ENCODE results near the gene RYR2. TPM values are rescaled to one million over a fixed set of nuclear protein-coding genes. Genes with fewer than 3 reads are reported as not detected.

The RYR2 gene
- polyA plus RNA-seq, 1 donor = 3.1 TPM

DNA sequence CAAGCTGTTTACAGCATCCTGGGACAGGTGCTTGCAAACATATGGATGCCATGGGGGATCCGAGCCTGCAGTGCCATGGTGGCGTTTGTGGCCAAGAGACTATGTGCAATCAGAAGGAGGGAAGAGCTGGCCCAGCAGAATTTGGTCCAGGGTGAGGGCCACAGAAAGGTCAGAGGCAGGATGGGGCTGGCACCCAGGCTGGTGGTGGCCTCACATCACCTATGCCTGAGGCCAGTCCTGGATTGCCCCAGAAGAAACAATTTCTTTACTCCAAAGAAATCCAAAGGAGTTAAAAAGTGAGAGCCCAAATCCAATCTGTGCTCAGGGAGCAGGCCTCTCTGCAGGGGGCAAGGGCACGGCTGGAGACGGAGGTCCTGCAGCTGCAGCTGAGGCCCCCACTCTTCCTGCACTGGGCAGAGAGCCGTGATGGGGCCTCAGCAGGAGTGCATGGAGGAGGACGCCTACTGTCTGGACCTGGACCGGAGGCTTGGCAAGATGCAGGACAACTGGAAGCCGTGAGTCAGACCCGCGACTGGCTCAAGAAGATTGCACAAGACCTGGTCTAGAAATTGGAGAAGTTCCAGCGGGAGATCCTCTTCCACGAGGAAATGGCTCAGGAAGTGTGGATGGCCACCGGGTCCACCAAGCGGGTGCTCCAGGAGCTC is 163.5 kb downstream of the RYR2 start:
- DNase-seq = no peak

DNA sequence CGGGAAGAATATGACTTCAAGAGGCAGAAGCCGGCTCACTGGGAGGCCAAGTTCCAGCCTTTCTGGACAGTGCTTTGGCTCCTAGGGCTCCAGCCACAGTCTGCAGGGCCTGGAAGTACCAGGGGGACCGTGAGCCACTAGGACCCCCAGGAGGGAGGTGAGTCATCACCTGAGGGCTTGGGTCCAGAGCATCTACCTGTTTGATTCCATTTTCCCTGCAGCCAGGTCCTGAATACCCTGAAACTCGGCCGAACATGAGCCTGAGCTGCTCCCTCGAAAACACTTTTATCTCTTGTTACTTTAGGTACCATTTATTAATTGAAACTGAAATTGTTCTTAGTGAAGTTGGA is 164.1 kb downstream of the RYR2 start:
- no peak for DNase-seq

- no peak for DNase-seq
These were observed 169.0 kb downstream of the RYR2 start for GRCh38 chr1:237211031-237211430.

DNA sequence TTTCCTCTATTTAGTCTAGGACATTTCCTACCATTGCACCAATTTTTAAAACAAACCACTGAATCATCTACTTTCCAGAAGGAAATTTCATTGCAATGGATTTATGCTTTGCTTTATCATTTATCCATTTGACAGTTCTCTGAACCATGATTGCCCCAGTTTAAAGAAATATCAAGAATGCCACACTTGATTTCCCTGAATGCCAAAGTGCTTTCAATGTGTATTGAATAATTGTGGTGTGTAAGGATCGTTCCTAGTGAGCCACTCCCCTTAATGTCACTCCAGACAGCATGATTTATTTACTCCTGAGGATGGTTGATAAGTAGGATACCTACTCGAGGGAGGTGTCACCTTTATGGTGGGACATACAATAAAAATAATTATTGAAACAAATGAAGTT is 169.6 kb downstream of the RYR2 start:
- no peak for DNase-seq

DNA sequence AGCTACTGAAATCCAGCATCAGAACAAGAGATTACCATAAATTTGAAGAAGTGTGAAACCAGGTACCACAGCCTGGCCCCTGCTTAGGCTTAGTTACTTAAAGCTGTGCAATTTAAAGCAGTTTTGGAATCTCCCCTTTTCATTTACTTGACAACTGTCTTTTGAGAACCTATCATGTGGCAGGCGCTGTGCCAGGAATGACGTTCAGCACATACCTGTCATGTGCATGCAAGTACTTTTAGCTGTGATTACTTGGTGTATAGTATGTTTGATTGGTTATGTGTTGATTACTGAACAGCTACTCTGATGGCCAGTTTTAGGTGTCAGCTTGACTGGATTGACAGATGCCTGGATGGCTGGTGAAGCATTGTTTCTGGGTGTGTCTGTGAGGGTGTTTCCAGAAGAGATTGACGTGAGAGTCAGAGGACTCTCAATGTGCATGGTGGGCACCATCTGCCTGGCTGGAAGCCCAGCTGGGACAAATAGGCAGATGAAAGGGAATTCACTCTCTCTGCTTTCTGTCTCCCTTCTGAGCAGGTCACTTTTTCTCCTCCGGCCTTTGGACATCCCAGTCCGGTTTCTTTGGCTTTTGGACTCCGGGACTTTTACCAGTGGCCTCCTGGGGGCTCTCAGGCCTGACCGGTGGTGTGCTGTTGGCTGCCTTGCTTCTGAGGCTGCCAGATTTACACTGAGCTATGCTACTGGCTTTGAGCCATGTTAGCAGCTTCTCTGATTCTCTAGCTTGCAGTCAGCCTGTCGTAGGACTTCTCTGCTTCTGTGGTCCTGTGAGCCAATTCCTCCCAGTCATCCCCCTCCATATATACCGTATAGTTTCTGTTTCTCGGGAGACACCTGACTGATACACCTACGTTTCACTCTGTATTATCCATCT is 178.0 kb downstream of the RYR2 start:
- peak; percentile 40 for DNase-seq

GRCh38 chr1:237223419-237223818 is 181.4 kb downstream of the RYR2 start:
- no peak for DNase-seq

GRCh38 chr1:237226177-237226944 is 184.4 kb downstream of the RYR2 start:
- no peak for DNase-seq

DNA sequence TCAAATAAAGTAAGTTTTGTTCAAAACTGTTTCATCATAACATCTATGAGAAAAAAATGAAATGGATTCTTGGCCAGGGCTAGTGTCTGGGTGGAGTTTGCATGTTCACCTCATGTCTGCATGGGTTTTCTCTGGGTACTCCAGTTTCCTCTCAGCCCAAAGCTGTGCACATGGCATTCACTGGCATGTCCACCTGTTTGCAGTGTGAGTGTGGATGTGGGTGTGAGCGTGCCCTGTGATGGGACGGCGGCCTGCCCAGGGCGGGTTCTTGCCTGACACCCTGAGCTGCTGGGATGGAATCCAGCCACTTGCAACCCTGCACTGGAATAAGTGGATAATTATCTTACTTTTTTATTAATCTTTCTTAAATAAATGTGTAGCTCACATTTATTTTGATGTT is 185.5 kb downstream of the RYR2 start:
- no peak for DNase-seq

- DNase-seq = no peak
These were observed 186.4 kb downstream of the RYR2 start for GRCh38 chr1:237228421-237228820.

DNA sequence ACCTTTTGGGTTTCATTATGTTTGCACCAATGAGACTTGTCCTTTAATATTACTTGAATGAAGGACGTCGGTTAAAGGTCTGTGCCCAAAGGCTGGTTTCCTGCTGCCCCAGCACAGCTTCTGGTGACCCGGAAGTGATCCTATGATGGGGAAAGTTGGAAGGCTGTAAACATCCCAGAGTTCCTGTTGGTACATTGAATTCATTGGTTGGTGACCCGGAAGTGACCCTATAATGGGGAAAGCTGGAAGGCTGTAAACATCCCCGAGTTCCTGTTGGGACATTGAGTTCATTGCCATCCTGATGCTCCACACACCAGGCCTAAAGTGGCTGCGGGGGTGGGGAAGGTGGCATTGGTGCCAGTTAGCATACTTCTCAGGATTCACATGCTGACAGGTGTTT is 187.3 kb downstream of the RYR2 start:
- no peak for DNase-seq

DNA sequence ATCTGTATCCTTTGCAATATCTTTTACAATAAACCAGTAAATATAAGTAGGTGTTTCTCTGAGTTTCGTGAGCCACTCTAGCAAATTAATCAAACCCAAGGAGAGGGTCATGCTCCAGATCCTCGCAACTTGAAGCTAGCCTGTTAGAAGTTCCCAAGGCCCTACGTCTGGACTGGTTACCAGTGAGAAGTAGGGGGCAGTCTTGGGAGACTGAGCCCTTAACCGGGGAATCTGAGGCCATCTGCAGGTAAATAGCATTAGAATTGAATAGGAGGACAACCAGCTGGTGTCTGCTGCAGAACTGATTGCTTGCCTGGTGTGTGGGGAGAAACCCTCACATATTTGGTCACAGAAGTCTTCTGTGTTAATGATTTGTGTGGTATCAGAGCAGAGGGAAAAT is 190.5 kb downstream of the RYR2 start:
- DNase-seq = no peak

DNA sequence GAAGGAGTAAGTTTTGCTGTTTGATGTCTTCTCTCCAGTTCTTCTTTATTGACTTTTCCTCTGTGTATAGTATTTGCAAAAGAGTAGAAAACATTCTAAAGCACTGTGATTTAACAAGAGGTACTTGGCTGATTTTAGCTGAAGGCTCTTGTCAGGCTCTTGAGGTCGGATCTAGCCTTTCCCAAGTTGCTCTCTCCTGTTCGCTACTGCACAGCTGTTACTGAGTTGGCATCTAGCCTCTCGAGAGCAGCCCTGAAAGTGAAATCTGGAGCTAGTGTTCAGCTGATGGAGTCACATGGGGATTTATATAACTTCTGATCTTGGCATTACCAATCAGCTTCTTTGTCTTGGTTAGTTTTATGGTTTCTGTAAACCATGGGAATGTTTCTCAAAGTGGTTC is 193.1 kb downstream of the RYR2 start:
- peak; percentile 19 for DNase-seq

GRCh38 chr1:237237721-237238120 is 195.7 kb downstream of the RYR2 start:
- DNase-seq = no peak

GRCh38 chr1:237239248-237239647 is 197.3 kb downstream of the RYR2 start:
- no peak for DNase-seq

DNA sequence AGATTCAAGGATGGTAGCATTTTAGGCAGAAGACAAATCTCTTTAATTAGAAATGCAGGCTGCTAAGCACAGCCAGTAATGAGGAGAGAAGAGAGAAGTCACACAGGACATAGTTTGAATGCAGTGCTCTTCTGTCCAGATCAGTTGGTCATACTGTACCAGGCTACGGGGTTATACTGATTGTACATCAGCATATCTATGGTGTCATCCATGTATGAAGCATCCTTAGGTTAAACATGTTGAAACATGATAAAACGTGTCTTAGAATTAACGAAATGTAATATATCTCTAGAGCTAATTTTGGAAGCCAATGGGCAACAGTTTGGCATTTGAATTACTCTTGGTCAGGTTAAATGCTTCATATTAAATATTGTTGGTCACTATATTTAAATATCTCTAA is 199.1 kb downstream of the RYR2 start:
- DNase-seq = no peak

GRCh38 chr1:237244778-237245177 is 202.8 kb downstream of the RYR2 start:
- DNase-seq = no peak

DNA sequence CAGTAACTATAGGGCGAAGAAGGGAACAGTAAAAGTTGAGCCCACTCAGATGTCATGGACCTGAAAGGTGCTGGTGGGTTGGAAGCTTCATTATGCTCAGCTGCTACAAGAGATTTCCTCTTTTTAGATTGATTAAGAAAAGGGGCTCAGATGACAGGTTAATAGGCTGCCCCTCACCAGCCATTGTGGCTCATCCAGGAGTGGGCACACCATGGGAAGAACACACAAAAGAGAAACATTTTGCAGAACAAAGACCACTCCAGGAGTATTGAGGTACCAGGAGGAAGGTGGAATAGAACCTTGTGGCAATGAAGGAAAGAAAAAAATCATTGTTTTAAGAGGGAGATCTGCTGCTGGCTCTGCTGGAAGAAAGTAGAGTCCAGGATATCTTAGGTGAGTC is 205.5 kb downstream of the RYR2 start:
- DNase-seq = no peak

- no peak for DNase-seq
These were observed 207.1 kb downstream of the RYR2 start for GRCh38 chr1:237249120-237249519.

- DNase-seq = no peak
These were observed 208.1 kb downstream of the RYR2 start for GRCh38 chr1:237250055-237250454.

DNA sequence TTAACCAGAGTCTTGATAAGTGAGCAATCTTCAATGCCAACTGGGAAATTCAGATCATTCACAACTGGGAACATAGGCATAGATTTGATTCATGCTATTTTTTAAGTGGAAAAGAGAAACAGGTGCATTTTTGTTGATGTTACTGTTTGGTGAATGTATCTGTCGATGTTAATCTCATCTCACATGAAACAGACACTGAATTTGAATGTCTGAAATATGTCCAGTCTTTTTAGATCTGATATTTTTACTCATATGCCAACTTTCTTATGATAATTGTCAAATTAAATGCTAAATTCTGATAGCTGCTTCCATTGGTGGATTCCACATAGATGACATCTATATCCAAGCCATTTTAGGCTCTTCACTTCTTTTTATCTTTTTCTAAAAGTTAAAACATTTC is 213.1 kb downstream of the RYR2 start:
- DNase-seq = no peak

DNA sequence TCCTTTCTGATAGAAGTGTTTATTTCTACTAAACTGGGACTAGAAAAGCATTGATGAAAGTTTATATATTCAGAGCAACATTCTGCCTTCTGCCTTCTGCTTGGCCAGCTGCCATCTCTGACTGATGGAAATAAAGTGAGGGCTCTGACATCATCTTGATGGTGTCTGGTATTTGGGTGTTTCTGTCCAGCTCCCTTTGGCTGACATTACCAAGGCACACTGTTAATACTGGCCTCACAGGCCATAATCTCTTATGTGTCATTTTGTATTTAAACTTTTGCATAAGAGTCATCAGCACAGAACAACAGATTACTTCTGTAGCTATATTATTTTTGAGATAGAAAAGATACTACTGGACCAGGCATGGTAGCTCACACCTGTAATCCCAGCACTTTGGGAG is 216.9 kb downstream of the RYR2 start:
- peak; percentile 78 for DNase-seq

GRCh38 chr1:237261198-237261597 is 219.2 kb downstream of the RYR2 start:
- DNase-seq = no peak

- no peak for DNase-seq
These were observed 225.8 kb downstream of the RYR2 start for GRCh38 chr1:237267743-237268142.

- no peak for DNase-seq
These were observed 228.0 kb downstream of the RYR2 start for GRCh38 chr1:237269938-237270337.
